ENCODE measurements around the gene HTRA3. TPM values are rescaled to one million over a fixed set of nuclear protein-coding genes. Genes with fewer than 3 reads are reported as not detected.

The HTRA3 gene
- total RNA-seq, 4 donors from 2014 or later: 22.8 to 65.3 (median 29.5) TPM

GRCh38 chr4:8222609-8223388 lies 46.8 kb upstream of the HTRA3 start:
- Histone ChIP-seq H3K4me3 (no peak overlapping the region), H3K4me1 (peaks cover 0 to 2% of the 10 kb centered on the region in 2 donors), H3K36me3 (no peaks in the 10 kb centered on the region), H3K9me3 (no peaks in the 10 kb centered on the region), H3K27ac (no peak overlapping the region), H3K27me3 (no peaks in the 10 kb centered on the region)
- intact Hi-C loops (cut with DNase I; ENCODE audit: low total_unique reads): no loop called here
- DNase-seq: no peak
- TF ChIP-seq POLR2A (IDR thresholded peaks at IDR 0.05) (no peak), CTCF (IDR thresholded peaks at IDR 0.05) (no peak)

- DNase-seq: no peak
- TF ChIP-seq POLR2A (IDR thresholded peaks at IDR 0.05) (no peak), CTCF (IDR thresholded peaks at IDR 0.05) (no peak)
- no peaks in the 10 kb centered on the region for H3K36me3 ChIP-seq
- H3K9me3 ChIP-seq: no peaks in the 10 kb centered on the region
- no peaks in the 10 kb centered on the region for H3K27me3 ChIP-seq
- intact Hi-C loops (cut with DNase I; ENCODE audit: low total_unique reads): no loop called here
- H3K4me1 ChIP-seq: peaks cover 0 to 13% of the 10 kb centered on the region in 2 donors
- no peak overlapping the region for H3K4me3 ChIP-seq
- no peak overlapping the region for H3K27ac ChIP-seq
These were observed 45.1 kb upstream of the HTRA3 start for GRCh38 chr4:8224267-8224974.

GRCh38 chr4:8224975-8225625 lies 44.5 kb upstream of the HTRA3 start:
- intact Hi-C loops (cut with DNase I; ENCODE audit: low total_unique reads): no loop called here
- DNase-seq: no peak
- H3K27ac ChIP-seq: no peak overlapping the region
- H3K4me3 ChIP-seq: no peak overlapping the region
- no peak for TF ChIP-seq POLR2A (IDR thresholded peaks at IDR 0.05)
- TF ChIP-seq CTCF (IDR thresholded peaks at IDR 0.05): no peak
- H3K9me3 ChIP-seq: no peaks in the 10 kb centered on the region
- H3K36me3 ChIP-seq: no peaks in the 10 kb centered on the region
- H3K4me1 ChIP-seq: peaks cover 0 to 13% of the 10 kb centered on the region in 2 donors
- no peaks in the 10 kb centered on the region for H3K27me3 ChIP-seq

- Histone ChIP-seq H3K4me1 (peaks cover 0 to 13% of the 10 kb centered on the region in 2 donors), H3K27ac (no peak overlapping the region), H3K9me3 (no peaks in the 10 kb centered on the region), H3K4me3 (no peak overlapping the region), H3K36me3 (no peaks in the 10 kb centered on the region), H3K27me3 (no peaks in the 10 kb centered on the region)
- intact Hi-C loops (cut with DNase I; ENCODE audit: low total_unique reads): no loop called here
- no peak for DNase-seq
- no peak for TF ChIP-seq POLR2A (IDR thresholded peaks at IDR 0.05)
- no peak for TF ChIP-seq CTCF (IDR thresholded peaks at IDR 0.05)
These were observed 43.7 kb upstream of the HTRA3 start for GRCh38 chr4:8225706-8226443.

All from uterus (tissue), 4 donors.